OCI-LY7 (cell line): ENCODE data around the gene SPATA7. TPM values are rescaled to one million over a fixed set of nuclear protein-coding genes. Genes with fewer than 3 reads are reported as not detected.

Experiments
- BruUV-seq: library from RNA; stranded (reverse); fragments of 400-500 nt; replicated peaks from 2 replicates; lab custom pipeline; 2021; lab: Mats Ljungman, UMichigan
- CTCF ChIA-PET: fragments of 300-600 bp; sonication (Branson Sonifier 250); formaldehyde crosslinking; loops from one replicate; lab custom pipeline; 2022; ENCODE audit warnings: antibody characterized with exemption; ENCODE audit not compliant: unreplicated experiment; lab: Charles Lee
- POLR2A ChIA-PET: fragments of 300-600 bp; sonication (Branson Sonifier 250); formaldehyde crosslinking; loops from one replicate; lab custom pipeline; 2022; ENCODE audit warnings: antibody characterized with exemption; lab: Charles Lee
- DNase-seq: peaks from one replicate; pipeline ENCODE4 v3.0.0-alpha.2; 2015; ENCODE audit warnings: low spot score
- H2AFZ ChIP-seq: fragments of 200-600 bp; sonication (generic), shearing (Covaris generic); 2 replicates; pipeline ENCODE4 v1.6.1; 2014; ENCODE audit warnings: mild to moderate bottlenecking, antibody characterized with exemption, low read length, moderate library complexity
- H3K27ac ChIP-seq: fragments of 200-600 bp; sonication (generic); 2 replicates; pipeline ENCODE4 v1.5.1; 2014; ENCODE audit warnings: mixed run types, low read depth, mild to moderate bottlenecking, moderate library complexity, low read length, inconsistent platforms; ENCODE audit not compliant: poor library complexity, severe bottlenecking
- H3K36me3 ChIP-seq: fragments of 200-600 bp; sonication (generic); 2 replicates; pipeline ENCODE4 v1.6.1; 2014; ENCODE audit warnings: mild to moderate bottlenecking, antibody characterized with exemption, low read length, moderate library complexity, mixed read lengths; ENCODE audit not compliant: insufficient read depth
- H3K4me1 ChIP-seq: fragments of 200-600 bp; sonication (generic); 2 replicates; pipeline ENCODE4 v1.5.1; 2014; ENCODE audit warnings: mild to moderate bottlenecking, low read length; ENCODE audit not compliant: insufficient read depth, poor library complexity, severe bottlenecking
- H3K4me2 ChIP-seq: fragments of 200-600 bp; sonication (generic); 2 replicates; pipeline ENCODE4 v1.6.1; 2014; ENCODE audit warnings: mild to moderate bottlenecking, low read length
- H3K4me3 ChIP-seq: fragments of 200-600 bp; sonication (generic); 2 replicates; pipeline ENCODE4 v1.5.1; 2014; ENCODE audit warnings: mild to moderate bottlenecking, low read depth, low read length; ENCODE audit not compliant: poor library complexity, severe bottlenecking
- H3K79me2 ChIP-seq: fragments of 200-600 bp; sonication (generic); 2 replicates; pipeline ENCODE4 v1.6.1; 2016; ENCODE audit warnings: low read depth, mild to moderate bottlenecking, low read length, moderate library complexity, mixed read lengths; ENCODE audit not compliant: insufficient read depth
- H3K9me2 ChIP-seq: fragments of 200-600 bp; sonication (generic); 2 replicates; pipeline ENCODE4 v1.6.1; 2016; ENCODE audit warnings: mild to moderate bottlenecking, low read length, mixed read lengths; ENCODE audit not compliant: insufficient read depth
- H3K9me3 ChIP-seq: fragments of 200-600 bp; sonication (generic); 2 replicates; pipeline ENCODE4 v1.6.1; 2014; ENCODE audit warnings: mild to moderate bottlenecking, mixed run types, low read length, mixed read lengths
- H4K20me1 ChIP-seq: fragments of 200-600 bp; sonication (generic); 2 replicates; pipeline ENCODE4 v1.6.1; 2014; ENCODE audit warnings: mild to moderate bottlenecking, antibody characterized with exemption, low read length, moderate library complexity, mixed read lengths; ENCODE audit not compliant: insufficient read depth
- EZH2phosphoT487 ChIP-seq: fragments of 200-600 bp; sonication (generic); IDR thresholded peaks from 2 replicates; pipeline ENCODE4 v1.6.1; 2018; ENCODE audit warnings: low read depth, borderline replicate concordance, mild to moderate bottlenecking, mixed run types, antibody characterized with exemption, low read length, moderate library complexity, mixed read lengths
- intact Hi-C: fragments of 100-400 bp; cut with micrococcal nuclease; formaldehyde crosslinking; loops from one replicate; pipeline ENCODE4 v1.10.0; 2022; ENCODE audit not compliant: unreplicated experiment
- total RNA-seq, 2 experiments: library from RNA; depleted of rRNA in 1 of 2; stranded (reverse); fragments of >200 nt in 1 of 2; shearing (Covaris generic) in 1 of 2; gene quantifications; 2 replicates each; pipeline ENCODE4 v1.2.3, GENCODE V29; 2014 to 2022
- TF ChIP-seq, protein P1 (sequence below): fragments of 200-600 bp; sonication (generic); conservative IDR thresholded peaks from 2 replicates; pipeline ENCODE4 v1.5.1; 2014; ENCODE audit warnings: mild to moderate bottlenecking, antibody characterized with exemption, low read length, moderate library complexity, mixed read lengths

Gene SPATA7
- total RNA-seq, 2 experiments from 2014 or later, result 6.3 to 10.3 TPM

DNA sequence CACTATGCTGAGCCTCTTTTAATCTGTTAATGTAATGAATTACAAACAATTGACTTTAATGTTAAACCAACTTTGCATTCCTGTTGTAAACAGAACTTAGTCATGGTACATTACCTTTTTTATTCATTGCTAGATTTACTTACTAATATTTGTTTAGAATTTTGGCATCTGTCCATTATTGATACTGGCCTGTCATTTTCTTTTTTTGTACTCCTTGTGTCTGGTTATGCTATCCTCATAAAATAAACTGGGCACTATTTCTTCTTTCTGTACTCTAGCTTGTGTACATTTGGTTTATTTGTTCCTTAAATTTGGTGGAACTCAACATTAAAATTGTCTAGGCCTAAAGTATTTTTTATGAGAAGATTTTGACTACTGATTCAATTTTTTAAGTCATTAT, 32.1 kb downstream of the SPATA7 start:
- ChIA-PET CTCF (no interaction called here), POLR2A (interaction anchor here (0.5 kb wide), 1 partner anchor 177 kb away, joined by 3 read pairs; no protein-coding TSS in a partner anchor)
- Histone ChIP-seq H3K9me3 (no peaks in the 10 kb centered on the region), H3K4me3 (no peak overlapping the region), H3K9me2 (no peaks in the 10 kb centered on the region), H3K79me2 (no peaks in the 10 kb centered on the region), H4K20me1 (no peaks in the 10 kb centered on the region), H2AFZ (no peak overlapping the region), H3K36me3 (no peaks in the 10 kb centered on the region), H3K27ac (no peak overlapping the region), H3K4me2 (no peak overlapping the region), H3K4me1 (no peaks in the 10 kb centered on the region)
- DNase-seq, result no peak
- TF ChIP-seq EZH2phosphoT487, result no peak
- TF ChIP-seq, protein P1, sequence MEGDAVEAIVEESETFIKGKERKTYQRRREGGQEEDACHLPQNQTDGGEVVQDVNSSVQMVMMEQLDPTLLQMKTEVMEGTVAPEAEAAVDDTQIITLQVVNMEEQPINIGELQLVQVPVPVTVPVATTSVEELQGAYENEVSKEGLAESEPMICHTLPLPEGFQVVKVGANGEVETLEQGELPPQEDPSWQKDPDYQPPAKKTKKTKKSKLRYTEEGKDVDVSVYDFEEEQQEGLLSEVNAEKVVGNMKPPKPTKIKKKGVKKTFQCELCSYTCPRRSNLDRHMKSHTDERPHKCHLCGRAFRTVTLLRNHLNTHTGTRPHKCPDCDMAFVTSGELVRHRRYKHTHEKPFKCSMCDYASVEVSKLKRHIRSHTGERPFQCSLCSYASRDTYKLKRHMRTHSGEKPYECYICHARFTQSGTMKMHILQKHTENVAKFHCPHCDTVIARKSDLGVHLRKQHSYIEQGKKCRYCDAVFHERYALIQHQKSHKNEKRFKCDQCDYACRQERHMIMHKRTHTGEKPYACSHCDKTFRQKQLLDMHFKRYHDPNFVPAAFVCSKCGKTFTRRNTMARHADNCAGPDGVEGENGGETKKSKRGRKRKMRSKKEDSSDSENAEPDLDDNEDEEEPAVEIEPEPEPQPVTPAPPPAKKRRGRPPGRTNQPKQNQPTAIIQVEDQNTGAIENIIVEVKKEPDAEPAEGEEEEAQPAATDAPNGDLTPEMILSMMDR, result no peak
- BruUV-seq, result no TSS peak
- intact Hi-C loops, result no loop called here

DNA sequence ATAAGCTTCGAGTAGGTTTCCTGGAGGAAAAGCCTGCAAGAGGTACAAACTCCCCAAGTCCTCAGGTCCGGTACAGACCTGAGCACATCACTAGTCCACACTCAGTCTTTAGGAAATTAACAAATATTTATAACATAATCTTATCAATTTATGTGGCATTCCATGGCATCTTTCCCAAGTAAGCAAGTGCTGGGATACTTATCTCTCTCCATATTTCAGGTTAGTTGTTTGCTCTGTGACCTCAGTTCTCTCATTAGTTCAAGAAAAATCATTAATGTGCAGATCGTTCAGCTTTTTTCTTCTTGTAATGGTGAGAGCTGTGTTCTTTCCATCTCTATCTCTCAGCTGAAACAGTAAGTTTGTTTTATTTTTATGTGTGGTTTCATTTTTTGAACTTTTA, 34.7 kb downstream of the SPATA7 start:
- Histone ChIP-seq H3K4me2 (no peak overlapping the region), H3K4me3 (no peak overlapping the region), H4K20me1 (no peaks in the 10 kb centered on the region), H3K9me2 (no peaks in the 10 kb centered on the region), H3K9me3 (no peaks in the 10 kb centered on the region), H3K4me1 (no peaks in the 10 kb centered on the region), H2AFZ (no peak overlapping the region), H3K27ac (no peak overlapping the region), H3K36me3 (no peaks in the 10 kb centered on the region), H3K79me2 (no peaks in the 10 kb centered on the region)
- intact Hi-C loops, result no loop called here
- POLR2A ChIA-PET, result interaction anchor here (1.0 kb wide), 1 partner anchor 9 kb away, joined by 3 read pairs; no protein-coding TSS in a partner anchor
- TF ChIP-seq, protein P1, result no peak
- TF ChIP-seq EZH2phosphoT487, result no peak
- CTCF ChIA-PET, result no interaction called here
- no TSS peak for BruUV-seq
- DNase-seq, result no peak

- no peaks in the 10 kb centered on the region for H3K79me2 ChIP-seq
- POLR2A ChIA-PET, result interaction anchor here (0.7 kb wide), 2 partner anchors 19 to 285 kb away, joined by 3 to 4 read pairs; no protein-coding TSS in a partner anchor
- CTCF ChIA-PET, result no interaction called here
- H3K4me3 ChIP-seq, result no peak overlapping the region
- TF ChIP-seq EZH2phosphoT487, result no peak
- no peak overlapping the region for H2AFZ ChIP-seq
- H3K9me3 ChIP-seq, result no peaks in the 10 kb centered on the region
- H3K4me1 ChIP-seq, result no peaks in the 10 kb centered on the region
- no peaks in the 10 kb centered on the region for H3K9me2 ChIP-seq
- no TSS peak for BruUV-seq
- no peaks in the 10 kb centered on the region for H4K20me1 ChIP-seq
- no peak for DNase-seq
- H3K36me3 ChIP-seq, result no peaks in the 10 kb centered on the region
- intact Hi-C loops, result no loop called here
- no peak overlapping the region for H3K27ac ChIP-seq
- no peak overlapping the region for H3K4me2 ChIP-seq
Observed at GRCh38 chr14:88421286-88421685, 35.8 kb downstream of the SPATA7 start.
